Measurements from ENCODE around the gene HSPG2.
A peak's percentile ranks its signal among the peaks of the same experiment; 100 is the strongest.

Gene HSPG2

GRCh38 chr1:21955501-21956281 is 18.6 kb upstream of the HSPG2 start:
- no peak for DNase-seq (ENCODE audit: low spot score)

- DNase-seq (ENCODE audit: low spot score): no peak
These were observed 17.9 kb upstream of the HSPG2 start for GRCh38 chr1:21955058-21955457.

GRCh38 chr1:21952786-21953520 is 15.8 kb upstream of the HSPG2 start:
- DNase-seq (ENCODE audit: low spot score): no peak

GRCh38 chr1:21951226-21951870 is 14.2 kb upstream of the HSPG2 start:
- no peak for DNase-seq (ENCODE audit: low spot score)

- DNase-seq (ENCODE audit: low spot score): no peak
These were observed 13.6 kb upstream of the HSPG2 start for GRCh38 chr1:21950734-21951133.

- no peak for DNase-seq (ENCODE audit: low spot score)
These were observed 9.9 kb upstream of the HSPG2 start for GRCh38 chr1:21946836-21947587.

GRCh38 chr1:21944733-21945073 is 7.6 kb upstream of the HSPG2 start:
- no peak for DNase-seq (ENCODE audit: low spot score)

- DNase-seq (ENCODE audit: low spot score): peak; percentile 33
These were observed 6.0 kb upstream of the HSPG2 start for GRCh38 chr1:21942959-21943640.

- DNase-seq (ENCODE audit: low spot score): no peak
These were observed 5.4 kb upstream of the HSPG2 start for GRCh38 chr1:21942464-21942863.

GRCh38 chr1:21941370-21941769 is 4.3 kb upstream of the HSPG2 start:
- no peak for DNase-seq (ENCODE audit: low spot score)

- no peak for DNase-seq (ENCODE audit: low spot score)
These were observed 3.4 kb upstream of the HSPG2 start for GRCh38 chr1:21940492-21940891.

GRCh38 chr1:21939650-21940374 is 2.7 kb upstream of the HSPG2 start:
- DNase-seq (ENCODE audit: low spot score): peak; percentile 82

GRCh38 chr1:21938732-21939538 is 1.8 kb upstream of the HSPG2 start:
- no peak for DNase-seq (ENCODE audit: low spot score)

- peak; percentile 97 for DNase-seq (ENCODE audit: low spot score)
These were observed 437 bp upstream of the HSPG2 start for GRCh38 chr1:21937372-21938121.

- no peak for DNase-seq (ENCODE audit: low spot score)
These were observed 611 bp downstream of the HSPG2 start for GRCh38 chr1:21936366-21937031.

GRCh38 chr1:21935891-21936365 is 1.2 kb downstream of the HSPG2 start:
- DNase-seq (ENCODE audit: low spot score): no peak

- DNase-seq (ENCODE audit: low spot score): peak; percentile 63
These were observed 1.7 kb downstream of the HSPG2 start for GRCh38 chr1:21935393-21935804.

- DNase-seq (ENCODE audit: low spot score): no peak
These were observed 3.5 kb downstream of the HSPG2 start for GRCh38 chr1:21933397-21934248.

Measured in GM03348 (cell line).